Measurements from ENCODE around the gene RSPH4A. TPM values are rescaled to one million over a fixed set of nuclear protein-coding genes. Genes with fewer than 3 reads are reported as not detected.

The RSPH4A gene
- total RNA-seq, 1 donor from 2014 or later: 4.4 TPM

DNA sequence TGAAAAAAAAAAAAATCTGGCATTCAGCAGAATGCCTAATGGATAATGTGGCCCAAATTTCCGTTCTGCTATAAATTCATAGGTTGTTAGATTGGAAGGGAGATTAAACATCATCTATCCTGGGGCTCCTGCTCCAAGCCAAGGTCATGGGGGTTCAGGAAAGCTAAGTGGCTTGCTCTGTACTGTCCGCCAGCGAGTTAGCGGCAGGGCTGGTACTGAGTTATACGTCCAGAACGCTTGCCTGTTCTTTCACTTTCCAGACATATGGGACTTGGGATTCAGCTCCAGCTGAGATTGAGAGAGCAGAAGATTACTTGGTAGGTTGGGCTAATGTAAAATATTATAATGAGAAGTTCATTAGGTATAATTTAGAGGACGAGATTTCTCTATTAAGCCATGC is 44.1 kb upstream of the RSPH4A start:
- DNase-seq (ENCODE audit: extremely low spot score, unreplicated experiment): no peak
- no peaks in the 10 kb centered on the region for H3K9me3 Mint-ChIP-seq
- H3K36me3 Mint-ChIP-seq: no peaks in the 10 kb centered on the region
- peak overlapping the region; percentile 99 for H3K4me3 Mint-ChIP-seq
- peak overlapping the region; percentile 95 for H3K27ac Mint-ChIP-seq
- peaks cover 20% of the 10 kb centered on the region for H3K4me1 Mint-ChIP-seq (ENCODE audit: unreplicated experiment)
- H3K27me3 Mint-ChIP-seq: peaks cover 4% of the 10 kb centered on the region
- TF ChIP-seq, protein P1, sequence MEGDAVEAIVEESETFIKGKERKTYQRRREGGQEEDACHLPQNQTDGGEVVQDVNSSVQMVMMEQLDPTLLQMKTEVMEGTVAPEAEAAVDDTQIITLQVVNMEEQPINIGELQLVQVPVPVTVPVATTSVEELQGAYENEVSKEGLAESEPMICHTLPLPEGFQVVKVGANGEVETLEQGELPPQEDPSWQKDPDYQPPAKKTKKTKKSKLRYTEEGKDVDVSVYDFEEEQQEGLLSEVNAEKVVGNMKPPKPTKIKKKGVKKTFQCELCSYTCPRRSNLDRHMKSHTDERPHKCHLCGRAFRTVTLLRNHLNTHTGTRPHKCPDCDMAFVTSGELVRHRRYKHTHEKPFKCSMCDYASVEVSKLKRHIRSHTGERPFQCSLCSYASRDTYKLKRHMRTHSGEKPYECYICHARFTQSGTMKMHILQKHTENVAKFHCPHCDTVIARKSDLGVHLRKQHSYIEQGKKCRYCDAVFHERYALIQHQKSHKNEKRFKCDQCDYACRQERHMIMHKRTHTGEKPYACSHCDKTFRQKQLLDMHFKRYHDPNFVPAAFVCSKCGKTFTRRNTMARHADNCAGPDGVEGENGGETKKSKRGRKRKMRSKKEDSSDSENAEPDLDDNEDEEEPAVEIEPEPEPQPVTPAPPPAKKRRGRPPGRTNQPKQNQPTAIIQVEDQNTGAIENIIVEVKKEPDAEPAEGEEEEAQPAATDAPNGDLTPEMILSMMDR (conservative IDR thresholded peaks at IDR 0.05): no peak

DNA sequence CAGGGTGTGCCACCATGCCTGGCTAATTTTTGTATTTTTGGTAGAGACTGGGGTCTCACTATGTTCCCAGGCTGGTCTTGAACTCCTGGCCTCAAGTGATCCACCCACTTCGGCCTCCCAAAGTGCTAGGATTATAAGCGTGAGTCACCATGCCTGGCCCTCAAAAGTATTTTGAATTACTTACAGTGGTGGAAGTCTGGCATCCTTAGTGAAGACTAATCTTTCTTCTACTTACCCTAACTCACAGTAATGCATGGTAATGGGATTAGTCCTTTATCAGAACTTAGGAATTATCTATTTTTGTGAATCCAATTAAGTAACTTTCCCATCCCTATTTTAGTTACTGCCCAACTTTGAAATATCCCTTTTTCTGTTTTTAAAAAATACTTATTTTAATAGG is 41.1 kb upstream of the RSPH4A start:
- H3K27me3 Mint-ChIP-seq: no peaks in the 10 kb centered on the region
- peaks cover 16% of the 10 kb centered on the region for H3K4me1 Mint-ChIP-seq (ENCODE audit: unreplicated experiment)
- H3K27ac Mint-ChIP-seq: no peak overlapping the region
- TF ChIP-seq, protein P1 (conservative IDR thresholded peaks at IDR 0.05): no peak
- no peaks in the 10 kb centered on the region for H3K9me3 Mint-ChIP-seq
- no peak for DNase-seq (ENCODE audit: extremely low spot score, unreplicated experiment)
- peaks cover 2% of the 10 kb centered on the region for H3K36me3 Mint-ChIP-seq
- no peak overlapping the region for H3K4me3 Mint-ChIP-seq

DNA sequence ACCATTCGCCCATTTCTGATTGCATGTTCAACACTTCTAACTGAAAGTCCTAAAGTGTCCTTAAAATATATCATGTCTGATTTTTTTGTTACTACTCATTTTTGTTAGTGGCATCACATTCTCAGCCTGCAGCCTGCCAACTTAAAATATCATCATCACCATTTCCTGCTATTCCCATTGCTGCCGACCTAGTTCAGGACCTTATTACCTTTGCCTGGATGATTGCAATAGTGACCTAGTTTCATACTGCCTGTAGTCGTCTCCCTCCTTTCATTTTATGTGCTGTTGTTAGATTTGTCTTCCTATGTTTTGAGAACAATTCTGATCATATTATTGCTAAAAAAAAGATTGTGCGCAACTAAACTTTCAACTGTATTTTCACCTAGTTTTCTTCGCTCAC is 38.8 kb upstream of the RSPH4A start:
- Mint-ChIP-seq H3K9me3 (no peaks in the 10 kb centered on the region), H3K27ac (no peak overlapping the region), H3K27me3 (no peaks in the 10 kb centered on the region), H3K4me1 (ENCODE audit: unreplicated experiment) (peaks cover 11% of the 10 kb centered on the region), H3K36me3 (peaks cover 9% of the 10 kb centered on the region), H3K4me3 (no peak overlapping the region)
- TF ChIP-seq, protein P1 (conservative IDR thresholded peaks at IDR 0.05): no peak
- DNase-seq (ENCODE audit: extremely low spot score, unreplicated experiment): no peak

DNA sequence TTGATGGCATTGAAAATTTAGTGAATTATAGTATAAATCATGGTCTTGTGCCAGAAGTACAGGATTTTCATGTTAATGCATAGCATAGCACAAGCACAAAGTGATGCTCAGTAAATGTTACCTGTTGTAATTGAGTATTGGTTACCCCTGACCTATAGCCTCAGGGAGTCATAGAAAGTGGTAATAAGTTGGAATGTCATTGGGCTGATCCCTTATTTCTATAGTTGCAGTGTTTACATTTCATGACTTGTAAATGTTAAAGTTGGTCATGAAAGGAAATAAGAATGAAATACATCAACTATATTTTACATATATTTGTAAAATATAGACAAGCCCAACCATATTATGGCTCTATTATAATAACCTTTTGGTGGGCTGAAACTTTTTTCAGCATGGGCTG is 37.9 kb upstream of the RSPH4A start:
- Mint-ChIP-seq H3K36me3 (peaks cover 12% of the 10 kb centered on the region), H3K27ac (no peak overlapping the region), H3K27me3 (no peaks in the 10 kb centered on the region), H3K9me3 (no peaks in the 10 kb centered on the region), H3K4me3 (no peak overlapping the region), H3K4me1 (ENCODE audit: unreplicated experiment) (peaks cover 6% of the 10 kb centered on the region)
- TF ChIP-seq, protein P1 (conservative IDR thresholded peaks at IDR 0.05): no peak
- no peak for DNase-seq (ENCODE audit: extremely low spot score, unreplicated experiment)

DNA sequence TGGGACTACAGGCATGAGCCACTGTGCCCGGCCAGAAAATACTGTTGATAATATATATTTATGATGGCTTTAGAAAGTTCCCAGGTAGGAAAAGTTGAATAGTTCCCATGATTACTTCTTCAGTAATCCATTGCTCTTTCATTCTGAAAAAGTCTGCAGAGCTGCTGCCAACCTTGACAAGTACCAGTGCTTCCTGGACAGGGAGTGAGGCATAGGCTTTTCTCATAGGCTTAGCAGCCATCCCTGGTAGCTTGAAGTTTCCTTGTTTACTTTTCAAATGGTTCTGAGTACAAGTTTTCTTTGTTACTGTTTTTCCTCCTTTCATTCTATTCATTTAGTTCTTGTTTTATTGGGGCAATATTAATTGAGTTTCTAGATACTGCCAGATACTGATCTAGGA is 37.1 kb upstream of the RSPH4A start:
- TF ChIP-seq, protein P1 (conservative IDR thresholded peaks at IDR 0.05): no peak
- DNase-seq (ENCODE audit: extremely low spot score, unreplicated experiment): no peak
- Mint-ChIP-seq H3K36me3 (peaks cover 12% of the 10 kb centered on the region), H3K4me1 (ENCODE audit: unreplicated experiment) (peaks cover 3% of the 10 kb centered on the region), H3K27ac (no peak overlapping the region), H3K4me3 (no peak overlapping the region), H3K27me3 (no peaks in the 10 kb centered on the region), H3K9me3 (no peaks in the 10 kb centered on the region)

DNA sequence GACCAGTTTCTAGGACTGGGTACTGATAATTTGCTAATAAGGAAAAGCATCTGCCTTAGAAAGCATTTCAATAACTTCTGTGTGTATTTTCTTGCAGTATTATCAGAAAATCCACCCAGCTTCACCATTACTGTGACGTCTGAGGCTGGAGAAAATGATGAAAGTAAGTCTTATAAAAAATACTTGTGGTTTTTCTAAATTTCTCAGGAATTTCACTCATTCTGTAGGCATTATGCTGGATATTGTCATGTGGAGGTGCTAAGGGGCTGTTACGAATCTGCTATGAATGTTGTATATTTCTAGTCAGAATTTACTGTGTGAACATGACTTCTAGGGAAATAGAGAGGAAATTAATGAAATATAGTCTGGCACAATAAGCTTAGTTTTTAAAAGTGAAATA is 36.1 kb upstream of the RSPH4A start:
- no peaks in the 10 kb centered on the region for H3K4me1 Mint-ChIP-seq (ENCODE audit: unreplicated experiment)
- H3K27me3 Mint-ChIP-seq: no peaks in the 10 kb centered on the region
- no peak overlapping the region for H3K27ac Mint-ChIP-seq
- TF ChIP-seq, protein P1 (conservative IDR thresholded peaks at IDR 0.05): no peak
- no peak overlapping the region for H3K4me3 Mint-ChIP-seq
- no peak for DNase-seq (ENCODE audit: extremely low spot score, unreplicated experiment)
- peaks cover 12% of the 10 kb centered on the region for H3K36me3 Mint-ChIP-seq
- H3K9me3 Mint-ChIP-seq: no peaks in the 10 kb centered on the region

Data from type B pancreatic cell (in vitro differentiated cells).